GM21717 (cell line): ENCODE data around the gene CXCL1.

Experiments used
- ATAC-seq: cut with Tn5 transposase; IDR thresholded peaks from one replicate; pipeline ENCODE4 v1.9.1; 2021; ENCODE audit warnings: mild to moderate bottlenecking, moderate library complexity; ENCODE audit not compliant: unreplicated experiment

CXCL1 gene

DNA sequence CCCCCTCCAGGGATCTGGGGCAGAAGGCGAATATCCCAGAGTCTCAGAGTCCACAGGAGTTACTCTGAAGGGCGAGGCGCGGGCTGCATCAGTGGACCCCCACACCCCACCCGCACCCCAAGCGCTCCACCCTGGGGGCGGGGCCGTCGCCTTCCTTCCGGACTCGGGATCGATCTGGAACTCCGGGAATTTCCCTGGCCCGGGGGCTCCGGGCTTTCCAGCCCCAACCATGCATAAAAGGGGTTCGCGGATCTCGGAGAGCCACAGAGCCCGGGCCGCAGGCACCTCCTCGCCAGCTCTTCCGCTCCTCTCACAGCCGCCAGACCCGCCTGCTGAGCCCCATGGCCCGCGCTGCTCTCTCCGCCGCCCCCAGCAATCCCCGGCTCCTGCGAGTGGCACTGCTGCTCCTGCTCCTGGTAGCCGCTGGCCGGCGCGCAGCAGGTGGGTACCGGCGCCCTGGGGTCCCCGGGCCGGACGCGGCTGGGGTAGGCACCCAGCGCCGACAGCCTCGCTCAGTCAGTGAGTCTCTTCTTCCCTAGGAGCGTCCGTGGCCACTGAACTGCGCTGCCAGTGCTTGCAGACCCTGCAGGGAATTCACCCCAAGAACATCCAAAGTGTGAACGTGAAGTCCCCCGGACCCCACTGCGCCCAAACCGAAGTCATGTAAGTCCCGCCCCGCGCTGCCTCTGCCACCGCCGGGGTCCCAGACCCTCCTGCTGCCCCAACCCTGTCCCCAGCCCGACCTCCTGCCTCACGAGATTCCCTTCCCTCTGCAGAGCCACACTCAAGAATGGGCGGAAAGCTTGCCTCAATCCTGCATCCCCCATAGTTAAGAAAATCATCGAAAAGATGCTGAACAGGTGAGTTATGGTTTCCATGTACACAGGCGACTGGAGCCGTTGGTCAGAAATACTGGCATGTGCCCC lies at the start of gene CXCL1:
TSS of gene CXCL1 (plus strand) at position 264 of the 926 bp plus-strand sequence. CDS start at position 342, 78 bp downstream.
- no peak for ATAC-seq

DNA sequence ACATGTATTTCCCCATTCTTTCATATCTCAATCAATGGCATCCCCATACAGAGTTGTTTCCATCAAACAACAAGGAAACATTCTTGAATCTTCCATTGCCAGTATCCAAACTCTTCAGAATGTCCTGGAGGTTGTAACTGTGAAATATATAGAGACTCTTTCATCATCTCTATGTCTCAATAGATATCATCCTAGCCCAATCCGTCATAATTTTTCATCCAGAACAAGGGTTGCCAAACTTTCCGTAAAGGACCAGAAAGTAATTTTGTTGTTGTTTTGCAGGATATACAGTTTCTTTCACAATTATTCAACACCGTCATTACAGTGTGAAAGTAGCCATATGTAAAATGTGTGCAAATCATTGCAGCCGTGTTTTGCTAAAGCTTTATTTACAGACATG lies 47.9 kb upstream of the CXCL1 start:
- ATAC-seq: no peak

DNA sequence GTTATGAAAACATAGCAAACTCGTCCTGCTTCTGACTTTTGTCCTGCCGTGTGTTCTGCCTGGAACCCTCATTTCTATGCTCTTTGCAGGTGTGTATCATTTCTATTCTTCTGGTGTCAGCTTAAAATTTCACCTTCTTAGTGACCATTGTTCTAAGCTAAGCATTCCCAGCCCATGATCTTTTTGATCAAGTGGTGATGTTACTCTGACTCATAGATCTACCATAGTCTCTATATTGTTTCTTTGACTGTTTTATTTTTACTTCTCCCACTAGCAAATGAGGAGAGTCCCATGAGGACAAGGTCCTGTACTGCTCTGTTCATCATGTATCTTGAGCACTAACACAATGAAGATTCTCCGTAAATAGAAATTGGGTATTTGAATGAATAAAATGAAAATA lies 46.8 kb upstream of the CXCL1 start:
- no peak for ATAC-seq

DNA sequence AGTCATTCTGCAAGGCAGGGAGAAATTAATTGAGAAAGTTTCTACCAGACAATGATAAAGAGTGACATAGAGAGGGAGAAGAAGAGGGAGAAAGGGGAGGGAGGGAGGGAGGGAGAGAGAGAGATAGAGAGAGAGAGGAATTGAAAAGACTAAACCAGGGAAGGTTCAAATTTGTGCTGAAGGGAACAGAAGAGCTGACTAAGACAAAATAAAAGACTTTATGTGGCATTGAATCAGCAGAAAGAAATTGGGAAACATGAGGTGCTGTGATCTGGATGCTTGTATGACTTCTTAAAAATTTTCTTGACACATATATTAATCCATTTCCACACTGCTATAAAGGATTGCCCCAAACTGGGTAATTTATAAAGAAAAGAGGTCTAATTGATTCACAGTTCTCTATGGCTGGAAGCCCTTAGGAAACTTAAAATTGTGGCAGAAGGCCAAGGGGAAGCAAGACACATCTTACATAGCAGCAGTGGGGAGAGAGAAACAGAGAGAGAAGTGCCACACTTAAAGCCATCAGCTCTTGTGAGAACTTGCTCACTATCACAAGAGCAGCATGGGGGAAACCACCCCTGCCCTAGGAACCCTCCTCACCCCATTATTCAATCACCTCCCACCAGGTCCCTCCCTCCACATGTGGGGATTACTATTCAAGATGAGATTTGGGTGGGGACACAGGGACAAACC lies 46.2 kb upstream of the CXCL1 start:
- no peak for ATAC-seq

DNA sequence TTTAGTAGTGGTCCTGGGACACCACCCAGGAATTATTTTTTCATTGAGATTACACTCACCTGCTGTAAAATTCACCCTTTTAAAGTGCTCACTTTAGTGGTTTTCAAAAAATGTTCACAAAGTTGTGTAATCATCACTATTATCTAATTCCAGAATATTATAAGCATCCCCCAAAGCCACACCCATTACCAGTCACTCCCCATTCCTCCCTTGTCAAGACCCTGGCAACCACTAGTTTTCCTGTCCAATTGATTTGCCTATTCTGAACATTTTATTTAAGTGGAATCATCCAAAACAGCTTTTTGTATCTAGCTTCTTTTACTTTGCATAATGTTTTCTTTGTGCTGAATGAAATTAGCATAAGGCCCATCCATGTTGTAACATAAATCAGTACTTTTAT lies 45.4 kb upstream of the CXCL1 start:
- no peak for ATAC-seq

DNA sequence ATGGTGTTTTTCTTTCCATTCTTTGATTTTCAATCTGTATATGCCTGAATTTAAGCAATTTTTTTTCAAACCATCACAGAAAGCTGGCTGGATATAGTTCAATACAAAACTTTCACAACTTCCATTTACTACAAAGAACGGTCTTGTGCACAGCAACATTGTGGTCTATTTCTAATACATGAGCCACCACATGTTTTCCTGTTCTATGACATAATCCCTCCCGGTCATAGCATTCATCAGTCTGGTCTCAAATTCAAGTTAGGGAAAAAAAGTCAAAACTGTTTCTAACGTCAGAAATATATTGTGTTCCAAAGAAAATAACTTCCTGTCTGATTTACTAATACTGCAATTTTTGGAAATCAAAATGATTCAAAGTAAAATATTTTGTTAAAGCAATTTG lies 40.2 kb upstream of the CXCL1 start:
- ATAC-seq: no peak

DNA sequence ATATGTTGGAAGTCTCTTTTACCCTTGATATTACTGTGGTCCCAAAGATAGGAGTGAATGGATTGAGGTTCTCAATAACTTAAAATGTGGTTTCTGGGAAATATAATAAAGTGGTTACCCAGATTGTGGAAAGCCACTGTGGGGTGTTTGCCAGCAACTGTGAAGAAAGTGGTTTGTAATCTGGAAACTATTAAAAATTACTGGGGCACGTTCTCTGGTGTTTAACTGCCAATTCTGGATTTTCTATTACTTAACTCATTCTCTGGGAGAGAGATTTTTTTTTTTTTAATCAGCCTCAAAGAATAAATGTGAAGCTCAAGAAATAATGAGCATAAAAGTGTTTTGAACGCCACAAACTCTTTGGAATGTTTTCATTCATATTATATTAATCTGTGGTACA lies 37.6 kb upstream of the CXCL1 start:
- no peak for ATAC-seq

DNA sequence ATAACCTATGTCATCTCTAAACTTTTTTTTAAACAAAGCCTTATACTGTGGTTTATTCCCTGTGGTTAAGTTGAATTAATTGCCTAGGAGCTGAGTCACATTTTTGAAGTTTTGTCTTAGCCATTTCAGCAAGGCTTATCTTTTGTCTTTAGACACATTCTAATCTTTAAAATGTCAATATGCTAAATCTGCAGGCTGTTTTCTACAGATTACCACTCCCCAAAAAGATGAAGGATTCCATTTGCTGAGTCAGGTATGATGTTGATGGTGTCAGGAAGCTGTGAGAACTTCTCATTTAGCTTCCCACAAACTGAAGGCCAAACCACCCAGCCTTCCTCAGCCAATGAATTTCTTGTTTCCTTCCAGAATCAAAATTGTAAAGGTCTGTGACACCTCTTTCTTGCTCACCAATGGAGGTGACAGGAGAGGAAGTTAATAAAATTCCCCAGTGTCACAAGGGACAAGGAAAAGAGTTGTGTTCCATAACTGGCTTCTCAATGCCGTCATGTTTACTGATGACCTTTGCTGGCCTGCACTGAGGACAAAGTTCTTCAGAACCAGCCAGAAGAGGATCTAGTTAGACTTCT lies 36.4 kb upstream of the CXCL1 start:
- no peak for ATAC-seq

DNA sequence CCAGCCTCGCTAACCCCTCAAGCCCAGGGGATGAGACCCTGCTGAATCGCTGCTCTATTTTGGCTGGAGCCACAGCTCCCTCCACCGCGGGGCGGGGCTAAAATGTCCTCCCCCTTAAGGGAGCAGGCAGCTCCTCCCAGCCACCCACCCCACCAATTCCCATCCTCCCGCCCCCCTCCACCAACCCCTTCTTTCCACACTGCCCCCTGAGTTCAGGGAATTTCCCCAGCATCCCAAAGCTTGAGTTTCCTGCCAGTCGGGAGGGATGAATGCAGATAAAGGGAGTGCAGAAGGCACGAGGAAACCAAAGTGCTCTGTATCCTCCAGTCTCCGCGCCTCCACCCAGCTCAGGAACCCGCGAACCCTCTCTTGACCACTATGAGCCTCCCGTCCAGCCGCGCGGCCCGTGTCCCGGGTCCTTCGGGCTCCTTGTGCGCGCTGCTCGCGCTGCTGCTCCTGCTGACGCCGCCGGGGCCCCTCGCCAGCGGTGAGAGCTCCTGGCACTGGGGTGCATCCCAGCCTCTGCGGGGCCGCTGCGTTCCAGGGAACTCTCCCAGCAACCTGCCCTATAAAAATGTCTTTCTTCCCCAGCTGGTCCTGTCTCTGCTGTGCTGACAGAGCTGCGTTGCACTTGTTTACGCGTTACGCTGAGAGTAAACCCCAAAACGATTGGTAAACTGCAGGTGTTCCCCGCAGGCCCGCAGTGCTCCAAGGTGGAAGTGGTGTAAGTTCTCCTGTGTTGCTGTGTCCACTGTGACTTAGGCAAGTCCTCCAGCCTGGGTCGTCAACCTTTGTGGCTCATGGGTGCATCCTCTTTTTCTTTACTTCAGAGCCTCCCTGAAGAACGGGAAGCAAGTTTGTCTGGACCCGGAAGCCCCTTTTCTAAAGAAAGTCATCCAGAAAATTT lies 32.6 kb upstream of the CXCL1 start, which contains the start of gene CXCL6:
TSS of gene CXCL6 (plus strand) at position 306 of the 907 bp plus-strand sequence. CDS start at position 379, 73 bp downstream.
- no peak for ATAC-seq

DNA sequence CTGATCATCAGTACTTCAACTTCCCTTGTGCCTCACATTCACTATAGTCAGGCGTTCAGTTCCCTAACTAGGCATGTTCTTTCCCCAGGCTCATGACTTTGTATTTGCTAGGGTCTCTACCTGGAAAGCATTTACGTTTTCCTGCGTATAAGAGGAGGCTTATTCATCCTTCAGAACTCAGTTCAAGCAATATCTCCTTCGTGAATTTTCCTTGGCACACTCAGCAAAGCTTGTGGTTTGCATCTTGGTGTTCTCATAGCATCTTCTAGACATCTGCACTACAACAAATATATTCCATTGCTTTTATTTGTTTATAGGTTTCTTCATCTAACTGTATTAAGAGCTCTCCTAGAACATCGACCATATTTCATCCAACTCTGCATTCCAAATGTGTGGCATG lies 30.1 kb upstream of the CXCL1 start:
- no peak for ATAC-seq

DNA sequence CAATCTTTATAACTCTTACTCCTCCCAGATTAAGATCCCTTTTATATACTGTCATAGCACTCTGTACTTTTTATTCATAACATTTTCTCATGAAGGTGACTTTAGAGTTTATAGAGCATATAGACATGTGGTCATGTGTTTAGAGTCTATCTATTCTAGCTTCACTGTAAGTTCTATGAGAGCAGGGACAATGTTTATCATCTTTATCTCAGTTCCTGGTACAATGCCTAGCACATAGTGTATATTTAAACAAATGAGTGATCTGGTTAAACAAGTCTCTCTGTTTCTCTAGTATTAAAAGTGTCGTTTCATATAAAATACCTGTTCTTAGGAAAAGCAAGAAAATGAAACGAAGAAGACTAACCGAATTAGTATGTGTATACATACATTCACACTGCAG lies 29.5 kb upstream of the CXCL1 start:
- no peak for ATAC-seq

DNA sequence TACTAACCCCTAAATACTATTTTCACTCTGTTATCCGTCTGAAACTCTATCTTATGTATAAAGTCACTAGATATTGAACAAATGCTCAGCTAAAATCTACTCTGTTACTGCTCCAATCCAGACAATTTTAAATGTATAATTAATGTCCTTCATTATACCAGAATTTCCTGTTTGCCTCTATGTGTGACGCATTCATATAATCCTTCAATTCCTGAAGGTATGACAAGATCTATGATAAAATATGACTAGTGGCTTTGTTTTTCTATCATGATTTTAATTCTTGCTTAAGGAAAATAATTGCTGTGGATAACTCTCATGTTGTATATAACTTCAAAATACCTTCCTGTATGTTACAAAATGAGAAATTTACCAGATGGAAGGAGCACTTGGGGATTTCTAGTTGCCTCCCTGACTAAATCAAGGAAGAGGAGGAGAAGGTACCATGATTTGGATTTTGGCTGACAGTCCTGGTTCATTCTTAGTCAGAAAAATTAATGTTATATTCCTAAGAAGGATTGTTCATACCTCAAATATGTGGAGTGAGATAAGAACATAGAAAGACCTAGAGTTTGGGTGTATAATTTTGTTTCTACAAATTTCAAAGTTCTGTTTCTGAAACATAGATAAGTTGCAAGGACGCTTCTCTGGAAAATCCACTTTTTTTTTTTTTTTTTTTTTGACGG lies 27.8 kb upstream of the CXCL1 start:
- ATAC-seq: no peak

DNA sequence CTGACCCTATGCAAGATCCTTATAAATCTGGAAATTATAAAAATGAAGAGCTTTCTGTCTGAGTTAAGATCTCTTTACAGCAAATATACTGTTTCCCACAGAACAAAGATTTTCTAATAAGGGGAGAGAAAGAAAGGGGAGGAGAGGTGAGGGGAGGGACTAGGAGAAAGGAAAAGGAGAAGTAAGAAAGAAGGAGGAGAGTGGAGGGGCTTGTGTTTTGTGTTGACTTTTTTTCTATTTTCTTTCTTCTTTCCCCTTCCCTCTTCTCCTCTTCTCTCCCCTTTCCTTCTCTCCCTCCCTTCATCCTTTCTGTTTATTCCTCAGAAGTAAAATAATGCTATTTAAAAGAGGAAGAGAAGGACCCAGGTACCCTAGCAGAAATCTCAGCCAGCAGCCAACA lies 26.5 kb upstream of the CXCL1 start:
- no peak for ATAC-seq

DNA sequence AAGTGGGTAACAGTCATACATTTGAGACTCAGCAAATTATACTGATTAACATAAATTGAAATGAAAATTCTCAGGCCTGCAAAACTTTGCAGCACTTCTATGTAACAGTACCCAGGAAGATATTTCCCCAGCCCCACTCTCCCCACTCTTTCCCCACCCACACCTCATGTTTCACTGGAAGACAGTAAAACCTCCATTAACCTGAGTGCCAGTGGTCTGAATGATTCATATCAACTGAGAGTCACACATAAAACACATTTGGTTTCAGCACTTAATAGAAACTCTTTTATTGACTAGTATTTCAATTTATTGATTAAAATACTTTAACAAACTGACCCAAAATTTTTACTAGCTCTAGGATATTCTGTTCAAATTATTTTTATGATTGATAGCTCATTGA lies 25.8 kb upstream of the CXCL1 start:
- no peak for ATAC-seq

DNA sequence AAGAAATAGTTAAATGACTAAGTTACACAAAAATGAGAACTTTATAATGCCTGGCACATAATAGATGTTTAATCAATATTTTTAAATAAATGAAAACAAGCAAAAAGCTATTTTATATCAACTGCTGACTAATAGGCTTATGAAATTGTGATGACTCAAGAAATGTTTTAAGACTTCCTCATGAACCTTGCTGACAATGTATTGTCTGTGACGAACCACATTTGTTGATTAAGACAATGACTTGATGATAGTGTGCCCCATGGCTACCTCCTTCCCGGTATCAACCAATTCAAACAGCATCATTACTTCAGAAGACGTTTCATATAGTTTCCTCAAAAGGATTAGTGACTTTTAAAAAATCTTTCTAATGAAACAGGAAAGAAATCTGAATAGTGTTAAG lies 24.8 kb upstream of the CXCL1 start:
- ATAC-seq: no peak

DNA sequence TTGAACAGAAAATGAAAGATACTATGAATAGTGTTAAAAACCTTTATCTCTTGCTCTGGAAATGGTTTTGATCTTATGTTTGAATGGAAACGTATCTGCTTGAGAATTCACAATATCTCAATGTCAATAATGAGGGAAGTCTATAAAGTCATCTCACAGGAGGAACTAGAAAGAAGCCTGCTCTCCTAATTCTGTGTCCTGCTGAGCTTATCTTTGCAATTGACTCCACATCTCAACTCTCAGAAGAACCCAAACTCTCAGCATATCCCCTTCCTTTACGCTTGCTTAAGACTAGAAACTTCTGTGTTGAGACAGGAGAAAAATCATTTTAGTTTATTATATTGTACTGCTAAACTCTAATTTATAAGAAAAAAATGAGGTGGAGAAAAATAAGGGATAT lies 24.4 kb upstream of the CXCL1 start:
- no peak for ATAC-seq

DNA sequence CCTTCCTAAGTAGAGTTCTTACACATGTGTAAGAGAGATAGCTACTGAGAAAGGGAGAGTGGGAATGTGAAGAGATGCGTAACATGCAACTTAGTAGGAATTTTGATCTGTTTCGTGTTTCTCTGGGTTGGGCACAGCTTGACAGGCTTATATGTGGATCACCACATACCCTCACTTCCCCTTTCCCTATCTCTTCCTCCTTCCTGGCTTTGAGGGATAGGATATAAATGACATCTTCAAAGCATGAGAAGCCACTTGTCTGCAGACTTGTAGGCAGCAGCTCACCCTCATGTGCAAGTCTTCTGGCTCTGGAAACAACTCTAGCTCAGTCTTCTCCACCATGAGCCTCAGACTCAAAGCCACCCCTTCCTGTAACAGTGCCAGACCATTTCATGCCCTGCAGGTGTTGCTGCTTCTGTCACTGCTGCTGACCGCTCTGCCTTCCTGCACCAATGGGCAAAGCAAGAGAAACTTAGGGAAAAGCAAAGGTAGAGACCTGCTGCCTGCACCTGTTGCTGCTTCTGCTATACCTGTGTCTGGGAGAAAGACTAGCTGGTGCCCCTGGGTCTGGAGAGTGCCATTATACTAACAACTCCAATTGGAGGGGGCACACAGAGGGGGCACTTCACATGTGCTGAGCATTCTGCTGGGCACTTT lies 21.5 kb upstream of the CXCL1 start:
- no peak for ATAC-seq

DNA sequence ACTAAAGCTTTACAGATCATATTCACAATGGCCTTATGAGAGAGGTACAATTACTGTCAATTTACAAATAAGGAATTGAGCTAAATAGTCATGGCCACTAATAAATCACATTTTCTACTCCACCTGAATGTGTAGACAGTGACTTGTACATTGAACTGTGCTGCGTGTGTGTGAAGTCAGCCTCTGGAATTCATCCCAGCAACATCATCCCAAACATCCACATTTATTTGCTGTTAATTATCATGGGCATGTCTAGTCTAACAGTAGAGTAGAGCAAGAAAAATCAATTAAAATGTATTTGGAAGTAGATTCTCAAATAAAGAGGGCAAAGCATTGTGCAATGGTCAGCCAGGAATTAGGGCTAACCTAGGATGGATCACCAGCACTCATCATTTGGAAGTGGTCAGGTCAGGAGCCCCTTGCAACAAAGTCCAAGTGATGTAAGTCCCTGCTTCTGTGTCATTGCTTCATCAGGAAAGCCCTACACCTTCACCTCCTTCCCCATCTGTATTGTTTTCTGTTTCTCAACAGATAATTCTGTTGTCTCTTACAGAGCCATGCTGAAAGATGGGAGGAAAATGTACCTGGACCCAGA lies 20.9 kb upstream of the CXCL1 start:
- ATAC-seq: no peak

DNA sequence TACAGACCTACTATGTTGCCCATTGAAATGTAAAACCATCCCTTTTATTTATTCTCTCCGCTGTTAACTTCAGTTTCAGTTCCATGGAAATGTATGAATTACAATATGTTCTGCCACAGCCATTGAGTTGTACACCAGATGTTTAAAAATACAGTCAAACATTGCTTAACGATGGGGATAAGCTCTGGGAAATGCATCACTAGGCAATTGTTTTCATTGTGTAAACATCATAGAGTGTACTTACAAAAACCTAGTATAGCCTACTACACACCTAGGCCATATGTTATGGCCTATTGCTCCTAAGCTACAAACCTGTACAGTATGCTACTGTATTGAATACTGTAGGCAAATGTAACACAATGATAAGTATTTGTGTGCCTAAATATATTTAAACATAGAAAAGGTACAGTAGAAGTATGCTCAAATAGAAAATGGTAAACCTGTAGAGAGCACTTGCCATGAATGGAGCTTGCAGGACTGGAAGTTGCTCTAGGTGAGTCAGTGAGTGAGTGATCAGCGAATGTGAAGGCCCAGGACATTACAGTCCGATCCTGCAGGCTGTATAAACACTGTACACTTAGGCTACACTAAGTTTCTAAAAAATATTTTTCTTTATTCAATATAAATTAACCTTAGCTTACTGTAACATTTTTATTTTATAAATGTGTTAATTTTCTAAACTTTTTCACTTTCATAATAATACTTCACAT lies 18.8 kb upstream of the CXCL1 start:
- no peak for ATAC-seq
